ENCODE results near the gene WBP1L. TPM values are rescaled to one million over a fixed set of nuclear protein-coding genes. Genes with fewer than 3 reads are reported as not detected.
"Not testable (repeated sequence)": the region's sequence is repeated elsewhere in the genome, so short reads cannot be mapped to it uniquely, and the experiment has no call there.

Gene WBP1L
- 22.4 TPM for total RNA-seq
- long read RNA-seq, full-length matches to known transcripts = 8 of 19 reads
- long read RNA-seq, partial matches to known transcripts = 10 of 19 reads
- long read RNA-seq, other reads (novel, unspliced or antisense) = 1 of 19 reads

- ATAC-seq (peak; percentile 98), DNase-seq (peak; percentile 96)
- intact Hi-C loops (cut with micrococcal nuclease) = loop anchor here (10.0 kb wide), 1 partner anchor 51 kb away; no protein-coding TSS in a partner anchor
These were observed at the start of gene WBP1L for GRCh38 chr10:102743588-102744373. Gene WBP1L, plus strand, starts transcription at chr10:102743948. Its CDS starts 106 bp downstream, at chr10:102744054.

- DNase-seq; ATAC-seq; intact Hi-C loops (cut with micrococcal nuclease): not testable (repeated sequence)
These were observed 48.3 kb upstream of the WBP1L start for GRCh38 chr10:102695401-102695800.

- intact Hi-C loops (cut with micrococcal nuclease) = no loop called here
- no peak for ATAC-seq
These were observed 47.0 kb upstream of the WBP1L start for GRCh38 chr10:102696736-102697135.

GRCh38 chr10:102698894-102699293 is 44.9 kb upstream of the WBP1L start:
- intact Hi-C loops (cut with micrococcal nuclease) = no loop called here
- no peak for ATAC-seq
- DNase-seq = no peak

More at GRCh38 chr10:102696736-102697135, 47.0 kb upstream of the WBP1L start:
- no peak for DNase-seq

GRCh38 chr10:102701272-102701671 is 42.5 kb upstream of the WBP1L start:
- no peak for ATAC-seq

GRCh38 chr10:102701796-102702195 is 42.0 kb upstream of the WBP1L start:
- intact Hi-C loops (cut with micrococcal nuclease) = no loop called here
- ATAC-seq = no peak
- DNase-seq = no peak

More at GRCh38 chr10:102701272-102701671, 42.5 kb upstream of the WBP1L start:
- intact Hi-C loops (cut with micrococcal nuclease) = no loop called here
- DNase-seq = no peak

- intact Hi-C loops (cut with micrococcal nuclease) = no loop called here
- ATAC-seq = no peak
- no peak for DNase-seq
These were observed 41.0 kb upstream of the WBP1L start for GRCh38 chr10:102702742-102703141.

- no peak for ATAC-seq
- intact Hi-C loops (cut with micrococcal nuclease) = no loop called here
- DNase-seq = no peak
These were observed 38.8 kb upstream of the WBP1L start for GRCh38 chr10:102704915-102705314.

- ATAC-seq = no peak
- DNase-seq = no peak
- intact Hi-C loops (cut with micrococcal nuclease) = no loop called here
These were observed 38.2 kb upstream of the WBP1L start for GRCh38 chr10:102705531-102705930.

- no peak for DNase-seq
- intact Hi-C loops (cut with micrococcal nuclease) = no loop called here
- ATAC-seq = no peak
These were observed 33.1 kb upstream of the WBP1L start for GRCh38 chr10:102710609-102711008.

GRCh38 chr10:102712089-102712488 is 31.7 kb upstream of the WBP1L start:
- no peak for ATAC-seq
- intact Hi-C loops (cut with micrococcal nuclease) = no loop called here
- DNase-seq = no peak

- no peak for ATAC-seq
- intact Hi-C loops (cut with micrococcal nuclease) = no loop called here
- no peak for DNase-seq
These were observed 30.8 kb upstream of the WBP1L start for GRCh38 chr10:102712843-102713538.

- DNase-seq (no peak), ATAC-seq (peak; percentile 45)
- intact Hi-C loops (cut with micrococcal nuclease) = no loop called here
These were observed 30.3 kb upstream of the WBP1L start for GRCh38 chr10:102713539-102713813.

- intact Hi-C loops (cut with micrococcal nuclease) = no loop called here
- ATAC-seq = peak; percentile 98
- peak; percentile 99 for DNase-seq
These were observed 29.7 kb upstream of the WBP1L start, which contains the start of gene ARL3 for GRCh38 chr10:102713814-102714620. Gene ARL3, minus strand, starts transcription at chr10:102714397. Its CDS starts 122 bp downstream, at chr10:102714275.

- ATAC-seq = no peak
- intact Hi-C loops (cut with micrococcal nuclease) = no loop called here
- DNase-seq = no peak
These were observed 28.9 kb upstream of the WBP1L start, which contains the start of gene SFXN2 for GRCh38 chr10:102714621-102715455. Gene SFXN2, plus strand, starts transcription at chr10:102714636. Its CDS starts 12,001 bp downstream, at chr10:102726637.

- intact Hi-C loops (cut with micrococcal nuclease) = no loop called here
- no peak for DNase-seq
- ATAC-seq = no peak
These were observed 27.9 kb upstream of the WBP1L start for GRCh38 chr10:102715880-102716279.

- ATAC-seq; intact Hi-C loops (cut with micrococcal nuclease); DNase-seq: not testable (repeated sequence)
These were observed 26.7 kb upstream of the WBP1L start for GRCh38 chr10:102716900-102717565.

GRCh38 chr10:102718220-102718619 is 25.5 kb upstream of the WBP1L start:
- peak; percentile 8 for ATAC-seq
- peak; percentile 44 for DNase-seq

More at GRCh38 chr10:102718220-102718619, 25.5 kb upstream of the WBP1L start:
- intact Hi-C loops (cut with micrococcal nuclease) = no loop called here

All from left ventricle myocardium superior (tissue), 1 donor.